ENCODE results near the gene KCNQ2. TPM values are rescaled to one million over a fixed set of nuclear protein-coding genes. Genes with fewer than 3 reads are reported as not detected.
A peak's percentile ranks its signal among the peaks of the same experiment; 100 is the strongest.

KCNQ2 gene
- total RNA-seq, 1 donor from 2014 or later = not detected

- ATAC-seq = no peak
Observed at GRCh38 chr20:63473555-63474449, 1.3 kb upstream of the KCNQ2 start.

GRCh38 chr20:63472862-63473390 is 471 bp upstream of the KCNQ2 start:
- no peak for ATAC-seq
- DNase-seq (ENCODE audit: low spot score) = no peak

More at GRCh38 chr20:63473555-63474449, 1.3 kb upstream of the KCNQ2 start:
- no peak for DNase-seq (ENCODE audit: low spot score)

GRCh38 chr20:63471717-63471980 is 806 bp downstream of the KCNQ2 start:
- ATAC-seq (no peak), DNase-seq (ENCODE audit: low spot score) (no peak)

GRCh38 chr20:63471002-63471716 is 1.3 kb downstream of the KCNQ2 start:
- ATAC-seq = peak; percentile 31
- no peak for DNase-seq (ENCODE audit: low spot score)

- DNase-seq (ENCODE audit: low spot score) (no peak), ATAC-seq (no peak)
Observed at GRCh38 chr20:63470410-63470809, 2.0 kb downstream of the KCNQ2 start.

- DNase-seq (ENCODE audit: low spot score) (no peak), ATAC-seq (no peak)
Observed at GRCh38 chr20:63469713-63470101, 2.7 kb downstream of the KCNQ2 start.

- ATAC-seq = no peak
- DNase-seq (ENCODE audit: low spot score) = no peak
Observed at GRCh38 chr20:63469019-63469712, 3.3 kb downstream of the KCNQ2 start.

- ATAC-seq (no peak), DNase-seq (ENCODE audit: low spot score) (no peak)
Observed at GRCh38 chr20:63468421-63468820, 4.0 kb downstream of the KCNQ2 start.

- ATAC-seq = no peak
- no peak for DNase-seq (ENCODE audit: low spot score)
Observed at GRCh38 chr20:63467294-63468083, 5.0 kb downstream of the KCNQ2 start.

- ATAC-seq (no peak), DNase-seq (ENCODE audit: low spot score) (no peak)
Observed at GRCh38 chr20:63466861-63467260, 5.6 kb downstream of the KCNQ2 start.

GRCh38 chr20:63466250-63466825 is 6.1 kb downstream of the KCNQ2 start:
- ATAC-seq (no peak), DNase-seq (ENCODE audit: low spot score) (no peak)

- DNase-seq (ENCODE audit: low spot score) (no peak), ATAC-seq (no peak)
Observed at GRCh38 chr20:63465380-63466249, 6.8 kb downstream of the KCNQ2 start.

- DNase-seq (ENCODE audit: low spot score) = no peak
- ATAC-seq = no peak
Observed at GRCh38 chr20:63464289-63464635, 8.2 kb downstream of the KCNQ2 start.

- no peak for ATAC-seq
- DNase-seq (ENCODE audit: low spot score) = no peak
Observed at GRCh38 chr20:63463400-63464288, 8.8 kb downstream of the KCNQ2 start.

- DNase-seq (ENCODE audit: low spot score) (no peak), ATAC-seq (no peak)
Observed at GRCh38 chr20:63462244-63462643, 10.2 kb downstream of the KCNQ2 start.

- no peak for DNase-seq (ENCODE audit: low spot score)
Observed at GRCh38 chr20:63461104-63461763, 11.2 kb downstream of the KCNQ2 start.

GRCh38 chr20:63459070-63459380 is 13.4 kb downstream of the KCNQ2 start:
- DNase-seq (ENCODE audit: low spot score) (no peak), ATAC-seq (no peak)

More at GRCh38 chr20:63461104-63461763, 11.2 kb downstream of the KCNQ2 start:
- peak; percentile 24 for ATAC-seq

All from left lobe of liver (tissue), 2 donors.